Endothelial cell of umbilical vein (primary cell): ENCODE results near the gene LRRC43. TPM values are rescaled to one million over a fixed set of nuclear protein-coding genes. Genes with fewer than 3 reads are reported as not detected.
A peak's percentile ranks its signal among the peaks of the same experiment; 100 is the strongest.

Experiments
- BruUV-seq: library from RNA; stranded (reverse); fragments of 400-500 nt; replicated peaks from 2 replicates; lab custom pipeline; 2021; lab: Mats Ljungman, UMichigan
- CTCF ChIA-PET: fragments of 300-600, 350-600 bp; sonication (Branson Sonifier 250); formaldehyde crosslinking; loops from one replicate; lab custom pipeline; 2021; ENCODE audit warnings: antibody characterized with exemption, inconsistent platforms; lab: Charles Lee
- POLR2A ChIA-PET: fragments of 300-600, 350-600 bp; sonication (Branson Sonifier 250); formaldehyde crosslinking; loops from one replicate; lab custom pipeline; 2021; ENCODE audit warnings: antibody characterized with exemption, inconsistent platforms; lab: Charles Lee
- DNase-seq: peaks from one replicate; pipeline ENCODE4 v3.0.0-alpha.2; 2011; ENCODE audit warnings: low read depth, low spot score
- FAIRE-seq: peaks from 2 replicates; lab custom pipeline; 2011; peaks lifted over from hg19 to GRCh38; lab: Jason Lieb, UNC
- H2AFZ ChIP-seq: 2 replicates; pipeline ENCODE4 v1.6.0; 2012; ENCODE audit warnings: low read depth, low read length, control low read depth, inconsistent platforms
- H3K27ac ChIP-seq: 2 replicates; pipeline ENCODE4 v1.5.1; 2011; ENCODE audit warnings: low read depth, mild to moderate bottlenecking, control low read depth, low read length, moderate library complexity; ENCODE audit not compliant: insufficient read depth
- H3K27me3 ChIP-seq, 2 experiments: 2 replicates each; pipeline versions ENCODE4 v1.6.0 to v1.6.1; 2011; ENCODE audit warnings: low read length in 2 of 2, mixed read lengths in 1 of 2; ENCODE audit not compliant: control insufficient read depth in 2 of 2, insufficient read depth in 2 of 2
- H3K36me3 ChIP-seq, 2 experiments: 2 replicates in 1 of 2; 3 replicates in 1 of 2; pipeline ENCODE4 v1.5.1; 2011; ENCODE audit warnings: low read length in 2 of 2, mild to moderate bottlenecking in 1 of 2, moderate library complexity in 1 of 2; ENCODE audit not compliant: control insufficient read depth in 2 of 2, insufficient read depth in 2 of 2; ENCODE audit errors: extremely low read depth in 1 of 2
- H3K4me1 ChIP-seq: 3 replicates; pipeline ENCODE4 v1.5.1; 2011; ENCODE audit warnings: mild to moderate bottlenecking, low read length; ENCODE audit not compliant: control insufficient read depth, insufficient read depth; ENCODE audit errors: extremely low read depth
- H3K4me2 ChIP-seq: 2 replicates; pipeline ENCODE4 v1.6.1; 2011; ENCODE audit warnings: low read length, control low read depth, mixed read lengths; ENCODE audit not compliant: insufficient read depth
- H3K4me3 ChIP-seq, 3 experiments: fragments of 200-600 bp in 1 of 3; sonication (generic), shearing (Covaris generic) in 1 of 3; replicated peaks in 1 of 3; 2 replicates each; pipeline ENCODE4 v1.5.1; 2011 to 2016; ENCODE audit warnings: control low read depth in 3 of 3, low read length in 3 of 3, mild to moderate bottlenecking in 2 of 3, inconsistent platforms in 1 of 3, low read depth in 1 of 3, moderate library complexity in 1 of 3; ENCODE audit not compliant: insufficient read depth in 1 of 3
- H3K79me2 ChIP-seq: 2 replicates; pipeline ENCODE4 v1.6.0; 2012; ENCODE audit warnings: low read length, inconsistent platforms; ENCODE audit not compliant: control insufficient read depth, insufficient read depth
- H3K9ac ChIP-seq: replicated peaks from 2 replicates; pipeline ENCODE3; 2011; ENCODE audit warnings: low read length, control low read depth; ENCODE audit not compliant: insufficient read depth; ENCODE audit errors: extremely low read depth
- H3K9me1 ChIP-seq: replicated peaks from 3 replicates; pipeline ENCODE4 v1.6.0; 2011; ENCODE audit warnings: mild to moderate bottlenecking, low read length; ENCODE audit not compliant: control insufficient read depth, insufficient read depth; ENCODE audit errors: extremely low read depth
- H3K9me3 ChIP-seq: replicated peaks from 2 replicates; pipeline ENCODE4 v1.5.1; 2012; ENCODE audit warnings: low read length, inconsistent platforms; ENCODE audit not compliant: control insufficient read depth, insufficient read depth
- H4K20me1 ChIP-seq: replicated peaks from 2 replicates; pipeline ENCODE3; 2011; ENCODE audit warnings: mild to moderate bottlenecking, low read length; ENCODE audit not compliant: control insufficient read depth, insufficient read depth; ENCODE audit errors: extremely low read depth
- EZH2 ChIP-seq: IDR thresholded peaks from 2 replicates; pipeline ENCODE4 v1.6.1; 2012; ENCODE audit warnings: borderline replicate concordance, low read depth, mild to moderate bottlenecking, moderate library complexity, low read length, inconsistent platforms; ENCODE audit not compliant: severe bottlenecking
- dilution Hi-C: fragments of 300-500 bp; cut with MboI; formaldehyde crosslinking; loops from one replicate; pipeline ENCODE4 v1.15.0; 2019; ENCODE audit warnings: low sequenced_read_pairs; ENCODE audit not compliant: extremely low pct_ligation_motif_present
- intact Hi-C: fragments of 100-400 bp; cut with micrococcal nuclease; formaldehyde crosslinking; loops from one replicate; pipeline ENCODE4 v1.10.0; 2022
- polyA plus RNA-seq, 4 experiments: library from polyadenylated mRNA; depleted of rRNA in 3 of 4; stranded (reverse) in 3 of 4; unstranded in 1 of 4; fragments of >200 nt; gene quantifications; 2 replicates each; pipeline versions ENCODE4 v1.2.1 to v1.2.3, GENCODE V29; 2011 to 2012; ENCODE audit warnings: missing spikeins in 1 of 4
- total RNA-seq: library from RNA; stranded (reverse); gene quantifications from 2 replicates; pipeline ENCODE4 v1.2.3, GENCODE V29; 2021
- TF ChIP-seq, protein P1 (sequence below), 2 donors: IDR thresholded peaks; 1 replicate in 1 of 2; 2 replicates in 1 of 2; pipeline ENCODE4 v1.5.1; 2011; ENCODE audit warnings: low read length in 2 of 2, mild to moderate bottlenecking in 2 of 2, moderate library complexity in 2 of 2, control low read depth in 1 of 2, inconsistent platforms in 1 of 2, low read depth in 1 of 2; ENCODE audit not compliant: insufficient read depth in 1 of 2; ENCODE audit errors: extremely low read depth in 1 of 2

Gene LRRC43
- total and polyA plus RNA-seq, 2 donors (not counting 3 experiments of a cell fraction or from before 2014, with no cell fraction given) = 3.1 to 3.4 TPM

DNA sequence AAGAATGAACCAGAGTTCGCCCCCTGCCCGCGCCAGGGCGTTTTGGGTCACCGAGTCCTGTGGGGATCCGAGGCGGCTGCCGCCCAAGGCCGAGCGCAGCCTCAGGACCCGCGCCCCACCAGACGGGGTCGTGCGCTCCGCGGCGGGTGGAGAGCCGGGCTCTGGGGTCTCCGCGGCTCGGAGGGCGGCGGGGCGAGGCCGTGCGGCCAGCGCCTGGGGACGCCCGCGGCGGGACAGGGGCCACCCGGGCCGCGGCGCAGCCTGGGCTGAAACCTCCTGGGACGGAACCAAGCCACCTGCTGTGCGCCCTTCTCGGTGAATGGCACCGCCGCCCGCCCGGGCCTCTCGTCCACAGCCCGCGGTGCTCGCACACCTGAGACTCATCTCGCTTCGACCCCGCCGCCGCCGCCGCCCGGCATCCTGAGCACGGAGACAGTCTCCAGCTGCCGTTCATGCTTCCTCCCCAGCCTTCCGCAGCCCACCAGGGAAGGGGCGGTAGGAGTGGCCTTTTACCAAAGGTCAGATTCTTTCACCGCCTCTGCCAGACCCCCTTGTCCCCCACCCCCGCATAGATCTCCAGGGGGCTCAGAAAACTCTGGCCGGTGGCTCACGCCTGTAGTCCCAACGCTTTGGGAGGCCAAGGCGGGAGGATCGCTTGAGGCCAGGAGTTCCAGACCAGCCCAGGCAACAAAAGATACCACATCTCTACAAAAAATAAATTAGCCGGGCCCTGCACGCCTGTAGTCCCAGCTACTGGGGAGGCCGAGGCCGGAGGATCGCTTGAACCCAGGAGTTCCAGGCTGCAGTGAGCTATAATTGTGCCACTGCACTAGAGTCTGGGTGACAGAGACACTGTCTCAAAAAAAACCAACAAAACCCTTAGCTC lies 21.5 kb downstream of the LRRC43 start:
- Histone ChIP-seq H3K27me3 (peaks cover 9 to 18% of the 10 kb centered on the region in 2 experiments), H3K4me1 (peaks cover 8% of the 10 kb centered on the region), H3K4me2 (peak overlapping the region; percentile 57), H4K20me1 (no peaks in the 10 kb centered on the region), H3K9ac (no peak overlapping the region), H3K9me1 (no peaks in the 10 kb centered on the region), H2AFZ (peak overlapping the region; percentile 53), H3K9me3 (no peaks in the 10 kb centered on the region), H3K27ac (no peak overlapping the region), H3K36me3 (peaks cover 6 to 9% of the 10 kb centered on the region in 2 experiments), H3K4me3 (peak overlapping the region in 2 of 3 experiments; percentile 20 to 29), H3K79me2 (no peaks in the 10 kb centered on the region)
- DNase-seq (no peak), FAIRE-seq (no peak)
- BruUV-seq = no TSS peak
- peak; percentile 98 for TF ChIP-seq EZH2
- TF ChIP-seq, protein P1, sequence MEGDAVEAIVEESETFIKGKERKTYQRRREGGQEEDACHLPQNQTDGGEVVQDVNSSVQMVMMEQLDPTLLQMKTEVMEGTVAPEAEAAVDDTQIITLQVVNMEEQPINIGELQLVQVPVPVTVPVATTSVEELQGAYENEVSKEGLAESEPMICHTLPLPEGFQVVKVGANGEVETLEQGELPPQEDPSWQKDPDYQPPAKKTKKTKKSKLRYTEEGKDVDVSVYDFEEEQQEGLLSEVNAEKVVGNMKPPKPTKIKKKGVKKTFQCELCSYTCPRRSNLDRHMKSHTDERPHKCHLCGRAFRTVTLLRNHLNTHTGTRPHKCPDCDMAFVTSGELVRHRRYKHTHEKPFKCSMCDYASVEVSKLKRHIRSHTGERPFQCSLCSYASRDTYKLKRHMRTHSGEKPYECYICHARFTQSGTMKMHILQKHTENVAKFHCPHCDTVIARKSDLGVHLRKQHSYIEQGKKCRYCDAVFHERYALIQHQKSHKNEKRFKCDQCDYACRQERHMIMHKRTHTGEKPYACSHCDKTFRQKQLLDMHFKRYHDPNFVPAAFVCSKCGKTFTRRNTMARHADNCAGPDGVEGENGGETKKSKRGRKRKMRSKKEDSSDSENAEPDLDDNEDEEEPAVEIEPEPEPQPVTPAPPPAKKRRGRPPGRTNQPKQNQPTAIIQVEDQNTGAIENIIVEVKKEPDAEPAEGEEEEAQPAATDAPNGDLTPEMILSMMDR (IDR thresholded peaks at IDR 0.05; ENCODE audit: extremely low read depth in 1 of 2, insufficient read depth in 1 of 2, low read depth in 1 of 2, low read length in 2 of 2) = no peak
- CTCF ChIA-PET = interaction anchor here (0.6 to 0.7 kb wide), 3 partner anchors 74 to 166 kb away, joined by 3 to 4 read pairs (median 4); no protein-coding TSS in a partner anchor
- dilution Hi-C loops = no loop called here
- POLR2A ChIA-PET = interaction anchor here (0.6 to 1.0 kb wide), 2 partner anchors 10 to 57 kb away, joined by 3 read pairs; no protein-coding TSS in a partner anchor
- intact Hi-C loops = no loop called here
